ENCODE measurements around the gene GPR85. TPM values are rescaled to one million over a fixed set of nuclear protein-coding genes. Genes with fewer than 3 reads are reported as not detected.
"Not testable (repeated sequence)": the region's sequence is repeated elsewhere in the genome, so short reads cannot be mapped to it uniquely, and the experiment has no call there.

The GPR85 gene
- total RNA-seq, 3 donors from 2014 or later (not counting 1 experiment from before 2014, with no cell fraction given), result not detected

GRCh38 chr7:113062499-113062898 lies 24.1 kb downstream of the GPR85 start:
- DNase-seq (no peak), ATAC-seq (no peak)
- H3K4me1 Mint-ChIP-seq, result no peaks in the 10 kb centered on the region
- no peak overlapping the region for H3K27ac ChIP-seq (ENCODE audit: low read length)
- H3K36me3 Mint-ChIP-seq, result no peaks in the 10 kb centered on the region
- no peak overlapping the region for H3K4me3 Mint-ChIP-seq
- H3K9me3 Mint-ChIP-seq, result peaks cover 0 to 3% of the 10 kb centered on the region in 2 donors
- H3K27ac Mint-ChIP-seq, result no peak overlapping the region
- no peaks in the 10 kb centered on the region for H3K27me3 Mint-ChIP-seq (ENCODE audit: low read depth in 2 of 2)
- no peak overlapping the region for H3K4me3 ChIP-seq (ENCODE audit: low read length)
- H3K36me3 ChIP-seq (ENCODE audit: control insufficient read depth, insufficient read depth, low read length), result no peaks in the 10 kb centered on the region
- TF ChIP-seq CTCF (IDR thresholded peaks at IDR 0.05), result no peak
- no peaks in the 10 kb centered on the region for H3K4me1 ChIP-seq (ENCODE audit: control insufficient read depth, insufficient read depth, low read length)
- H3K9me3 ChIP-seq (ENCODE audit: control insufficient read depth, insufficient read depth, low read length), result no peaks in the 10 kb centered on the region
- 94% methylated on average over 2 of the region's 2 CpGs for WGBS (ENCODE audit: insufficient coverage)
- intact Hi-C loops (cut with micrococcal nuclease), result no loop called here
- H3K27me3 ChIP-seq (ENCODE audit: control insufficient read depth, insufficient read depth, low read length), result no peaks in the 10 kb centered on the region

- Mint-ChIP-seq H3K27me3 (ENCODE audit: low read depth in 2 of 2) (no peaks in the 10 kb centered on the region), H3K27ac (no peak overlapping the region), H3K4me3 (no peak overlapping the region), H3K9me3 (peaks cover 0 to 5% of the 10 kb centered on the region in 2 donors), H3K36me3 (no peaks in the 10 kb centered on the region), H3K4me1 (no peaks in the 10 kb centered on the region)
- WGBS (ENCODE audit: insufficient coverage), result 100% methylated on average over 1 of the region's 2 CpGs
- intact Hi-C loops (cut with micrococcal nuclease), result no loop called here
- H3K27me3 ChIP-seq (ENCODE audit: control insufficient read depth, insufficient read depth, low read length), result no peaks in the 10 kb centered on the region
- H3K4me1 ChIP-seq (ENCODE audit: control insufficient read depth, insufficient read depth, low read length), result no peaks in the 10 kb centered on the region
- H3K36me3 ChIP-seq (ENCODE audit: control insufficient read depth, insufficient read depth, low read length), result no peaks in the 10 kb centered on the region
- no peak for DNase-seq
- no peaks in the 10 kb centered on the region for H3K9me3 ChIP-seq (ENCODE audit: control insufficient read depth, insufficient read depth, low read length)
- ATAC-seq, result no peak
- no peak for TF ChIP-seq CTCF (IDR thresholded peaks at IDR 0.05)
- H3K4me3 ChIP-seq (ENCODE audit: low read length), result no peak overlapping the region
- H3K27ac ChIP-seq (ENCODE audit: low read length), result no peak overlapping the region
Observed at GRCh38 chr7:113060100-113060499, 26.5 kb downstream of the GPR85 start.

GRCh38 chr7:113054938-113055337 lies 31.7 kb downstream of the GPR85 start:
- no peak for ATAC-seq
- H3K9me3 Mint-ChIP-seq, result peaks cover 3 to 13% of the 10 kb centered on the region in 2 donors

GRCh38 chr7:113054272-113054671 lies 32.4 kb downstream of the GPR85 start:
- H3K4me1 Mint-ChIP-seq; H3K4me3 ChIP-seq (ENCODE audit: low read length); ATAC-seq; intact Hi-C loops (cut with micrococcal nuclease); H3K27ac ChIP-seq (ENCODE audit: low read length); DNase-seq; H3K4me1 ChIP-seq (ENCODE audit: control insufficient read depth, insufficient read depth, low read length); H3K9me3 ChIP-seq (ENCODE audit: control insufficient read depth, insufficient read depth, low read length); H3K36me3 ChIP-seq (ENCODE audit: control insufficient read depth, insufficient read depth, low read length); H3K4me3 Mint-ChIP-seq; H3K36me3 Mint-ChIP-seq; H3K27me3 Mint-ChIP-seq (ENCODE audit: low read depth in 2 of 2); H3K27me3 ChIP-seq (ENCODE audit: control insufficient read depth, insufficient read depth, low read length); H3K27ac Mint-ChIP-seq: not testable (repeated sequence)
- peaks cover 3 to 13% of the 10 kb centered on the region in 2 donors for H3K9me3 Mint-ChIP-seq
- 69% methylated on average over 3 of the region's 3 CpGs for WGBS (ENCODE audit: insufficient coverage)

More at GRCh38 chr7:113054938-113055337, 31.7 kb downstream of the GPR85 start:
- Mint-ChIP-seq H3K27ac (no peak overlapping the region), H3K4me3 (no peak overlapping the region), H3K27me3 (ENCODE audit: low read depth in 2 of 2) (no peaks in the 10 kb centered on the region), H3K36me3 (no peaks in the 10 kb centered on the region), H3K4me1 (no peaks in the 10 kb centered on the region)
- no peak for TF ChIP-seq CTCF (IDR thresholded peaks at IDR 0.05)
- no peak for DNase-seq
- no peaks in the 10 kb centered on the region for H3K27me3 ChIP-seq (ENCODE audit: control insufficient read depth, insufficient read depth, low read length)
- H3K9me3 ChIP-seq (ENCODE audit: control insufficient read depth, insufficient read depth, low read length), result no peaks in the 10 kb centered on the region
- intact Hi-C loops (cut with micrococcal nuclease), result no loop called here
- no peaks in the 10 kb centered on the region for H3K4me1 ChIP-seq (ENCODE audit: control insufficient read depth, insufficient read depth, low read length)
- H3K27ac ChIP-seq (ENCODE audit: low read length), result no peak overlapping the region
- no CpG with 5 or more reads among the region's 2 CpGs for WGBS (ENCODE audit: insufficient coverage)
- no peaks in the 10 kb centered on the region for H3K36me3 ChIP-seq (ENCODE audit: control insufficient read depth, insufficient read depth, low read length)
- H3K4me3 ChIP-seq (ENCODE audit: low read length), result no peak overlapping the region

GRCh38 chr7:113049221-113049620 lies 37.4 kb downstream of the GPR85 start:
- H3K36me3 ChIP-seq (ENCODE audit: control insufficient read depth, insufficient read depth, low read length); H3K9me3 ChIP-seq (ENCODE audit: control insufficient read depth, insufficient read depth, low read length); DNase-seq; H3K4me1 ChIP-seq (ENCODE audit: control insufficient read depth, insufficient read depth, low read length); H3K4me1 Mint-ChIP-seq; H3K36me3 Mint-ChIP-seq; H3K27me3 Mint-ChIP-seq (ENCODE audit: low read depth in 2 of 2); intact Hi-C loops (cut with micrococcal nuclease); H3K27ac ChIP-seq (ENCODE audit: low read length); H3K27ac Mint-ChIP-seq; H3K4me3 ChIP-seq (ENCODE audit: low read length); ATAC-seq; H3K27me3 ChIP-seq (ENCODE audit: control insufficient read depth, insufficient read depth, low read length); H3K4me3 Mint-ChIP-seq; H3K9me3 Mint-ChIP-seq: not testable (repeated sequence)
- WGBS (ENCODE audit: insufficient coverage), result 67% methylated on average over 1 of the region's 1 CpG
